ENCODE results near the gene MRPS7. TPM values are rescaled to one million over a fixed set of nuclear protein-coding genes. Genes with fewer than 3 reads are reported as not detected.

Gene MRPS7
- total RNA-seq, 1 experiment from 2014 or later = 103 TPM

GRCh38 chr17:75301502-75302206, 40.0 kb downstream of the MRPS7 start:
- POLR2A ChIA-PET (ENCODE audit: low non-redundant PET) = no interaction called here
- Histone ChIP-seq H3K36me3 (ENCODE audit: insufficient read depth, low read length, poor library complexity, severe bottlenecking) (no peaks in the 10 kb centered on the region), H3K9me3 (ENCODE audit: low read depth, low read length, poor library complexity, severe bottlenecking) (no peaks in the 10 kb centered on the region), H3K4me1 (ENCODE audit: insufficient read depth, low read length, poor library complexity, severe bottlenecking) (no peaks in the 10 kb centered on the region), H3K4me3 (ENCODE audit: low read depth, low read length, poor library complexity, severe bottlenecking) (no peak overlapping the region), H3K27ac (ENCODE audit: low read depth, low read length, poor library complexity, severe bottlenecking) (no peak overlapping the region), H3K27me3 (replicated peaks; ENCODE audit: insufficient read depth, low read depth, low read length, poor library complexity) (no peaks in the 10 kb centered on the region)
- TF ChIP-seq CTCF (conservative IDR thresholded peaks at IDR 0.05; ENCODE audit: low read depth, low read length) = no peak
- TF ChIP-seq EZH2 (IDR thresholded peaks at IDR 0.05; ENCODE audit: borderline replicate concordance, low read depth, low read length, poor library complexity, severe bottlenecking) = no peak
- no peak for DNase-seq (ENCODE audit: low spot score)
- BruUV-seq (replicated peaks) = no TSS peak
- intact Hi-C loops (cut with micrococcal nuclease; ENCODE audit: unreplicated experiment) = no loop called here
- CTCF ChIA-PET = no interaction called here

GRCh38 chr17:75307957-75308731, 46.5 kb downstream of the MRPS7 start:
- no peak for DNase-seq (ENCODE audit: low spot score)
- TF ChIP-seq CTCF (conservative IDR thresholded peaks at IDR 0.05; ENCODE audit: low read depth, low read length) (no peak), EZH2 (IDR thresholded peaks at IDR 0.05; ENCODE audit: borderline replicate concordance, low read depth, low read length, poor library complexity, severe bottlenecking) (no peak)
- no peaks in the 10 kb centered on the region for H3K4me1 ChIP-seq (ENCODE audit: insufficient read depth, low read length, poor library complexity, severe bottlenecking)
- no peak overlapping the region for H3K4me3 ChIP-seq (ENCODE audit: low read depth, low read length, poor library complexity, severe bottlenecking)
- no peaks in the 10 kb centered on the region for H3K36me3 ChIP-seq (ENCODE audit: insufficient read depth, low read length, poor library complexity, severe bottlenecking)
- CTCF ChIA-PET = interaction anchor here (0.8 kb wide), 1 partner anchor 15 kb away, joined by 15 read pairs; no protein-coding TSS in a partner anchor
- H3K9me3 ChIP-seq (ENCODE audit: low read depth, low read length, poor library complexity, severe bottlenecking) = no peaks in the 10 kb centered on the region
- POLR2A ChIA-PET (ENCODE audit: low non-redundant PET) = no interaction called here
- no peak overlapping the region for H3K27ac ChIP-seq (ENCODE audit: low read depth, low read length, poor library complexity, severe bottlenecking)
- intact Hi-C loops (cut with micrococcal nuclease; ENCODE audit: unreplicated experiment) = no loop called here
- BruUV-seq (replicated peaks) = no TSS peak
- no peaks in the 10 kb centered on the region for H3K27me3 ChIP-seq (replicated peaks; ENCODE audit: insufficient read depth, low read depth, low read length, poor library complexity)

- no peak overlapping the region for H3K4me3 ChIP-seq (ENCODE audit: low read depth, low read length, poor library complexity, severe bottlenecking)
- no TSS peak for BruUV-seq (replicated peaks)
Observed at GRCh38 chr17:75308732-75309629, 47.3 kb downstream of the MRPS7 start.

More at GRCh38 chr17:75308732-75309629, 47.3 kb downstream of the MRPS7 start:
- ChIA-PET POLR2A (ENCODE audit: low non-redundant PET) (no interaction called here), CTCF (no interaction called here)
- intact Hi-C loops (cut with micrococcal nuclease; ENCODE audit: unreplicated experiment) = no loop called here
- Histone ChIP-seq H3K9me3 (ENCODE audit: low read depth, low read length, poor library complexity, severe bottlenecking) (no peaks in the 10 kb centered on the region), H3K27ac (ENCODE audit: low read depth, low read length, poor library complexity, severe bottlenecking) (no peak overlapping the region), H3K4me1 (ENCODE audit: insufficient read depth, low read length, poor library complexity, severe bottlenecking) (no peaks in the 10 kb centered on the region), H3K36me3 (ENCODE audit: insufficient read depth, low read length, poor library complexity, severe bottlenecking) (no peaks in the 10 kb centered on the region), H3K27me3 (replicated peaks; ENCODE audit: insufficient read depth, low read depth, low read length, poor library complexity) (no peaks in the 10 kb centered on the region)
- no peak for DNase-seq (ENCODE audit: low spot score)
- TF ChIP-seq EZH2 (IDR thresholded peaks at IDR 0.05; ENCODE audit: borderline replicate concordance, low read depth, low read length, poor library complexity, severe bottlenecking) (no peak), CTCF (conservative IDR thresholded peaks at IDR 0.05; ENCODE audit: low read depth, low read length) (no peak)

Measured in A673 (cell line).